GM12878 (cell line): ENCODE results near the gene PTGES3L. TPM values are rescaled to one million over a fixed set of nuclear protein-coding genes. Genes with fewer than 3 reads are reported as not detected.

Source experiments
- ATAC-seq: fragments of 200-7000 bp; cut with Tn5 transposase; 3 replicates; pipeline ENCODE4 v1.9.1; 2020; ENCODE audit warnings: mild to moderate bottlenecking, moderate library complexity
- BruUV-seq: library from RNA; stranded (reverse); fragments of 400-500 nt; replicated peaks from 2 replicates; lab custom pipeline; 2021; lab: Mats Ljungman, UMichigan
- CTCF ChIA-PET: fragments of 300-600 bp; sonication (Branson Sonifier 250); formaldehyde crosslinking; extraction: SDS; loops from one replicate; lab custom pipeline; 2021; ENCODE audit warnings: inconsistent platforms; lab: Yijun Ruan, JAX
- POLR2A ChIA-PET: fragments of 350-600 bp; formaldehyde crosslinking; extraction: SDS; loops from one replicate; lab custom pipeline; 2021; ENCODE audit warnings: inconsistent platforms; lab: Charles Lee
- RAD21 ChIA-PET: fragments of 300-600 bp; sonication (Branson Sonifier 250); formaldehyde crosslinking; loops from one replicate; lab custom pipeline; 2023; ENCODE audit warnings: antibody characterized with exemption; ENCODE audit not compliant: unreplicated experiment; lab: Charles Lee
- SMC1A ChIA-PET: fragments of 300-600 bp; sonication (Branson Sonifier 250); formaldehyde crosslinking; loops from one replicate; lab custom pipeline; 2023; ENCODE audit not compliant: unreplicated experiment, uncharacterized antibody; lab: Charles Lee
- DNase-seq: peaks from one replicate; pipeline ENCODE4 v3.0.0-alpha.2; 2011; ENCODE audit warnings: low read depth, low spot score
- FAIRE-seq: peaks from 3 replicates; lab custom pipeline; 2011; peaks lifted over from hg19 to GRCh38; lab: Jason Lieb, UNC
- H2AFZ ChIP-seq: 2 replicates; pipeline ENCODE4 v1.6.0; 2011; ENCODE audit warnings: low read depth, low read length, control low read depth; ENCODE audit not compliant: control insufficient read depth
- H3K27ac ChIP-seq: 2 replicates; pipeline ENCODE4 v1.5.1; 2011; ENCODE audit warnings: control low read depth; ENCODE audit not compliant: control insufficient read depth, insufficient read depth
- H3K27me3 ChIP-seq, 2 experiments: replicated peaks in 1 of 2; 2 replicates each; pipeline versions ENCODE4 v1.6.0 to v1.6.1; 2011; ENCODE audit warnings: low read length in 1 of 2; ENCODE audit not compliant: control insufficient read depth in 2 of 2, insufficient read depth in 2 of 2
- H3K36me3 ChIP-seq, 2 experiments: 2 replicates each; pipeline ENCODE4 v1.5.1; 2011; ENCODE audit warnings: low read length in 1 of 2; ENCODE audit not compliant: control insufficient read depth in 2 of 2, insufficient read depth in 2 of 2
- H3K4me1 ChIP-seq: 2 replicates; pipeline ENCODE4 v1.6.1; 2011; ENCODE audit warnings: mild to moderate bottlenecking, low read length, moderate library complexity, mixed read lengths; ENCODE audit not compliant: control insufficient read depth, insufficient read depth
- H3K4me2 ChIP-seq: 2 replicates; pipeline ENCODE4 v1.6.0; 2011; ENCODE audit warnings: control low read depth; ENCODE audit not compliant: control insufficient read depth, insufficient read depth
- H3K4me3 ChIP-seq: fragments of 200-600 bp; sonication (generic); 2 replicates; pipeline ENCODE4 v1.5.1; 2016
- H3K79me2 ChIP-seq: 2 replicates; pipeline ENCODE4 v1.6.0; 2011; ENCODE audit warnings: low read length; ENCODE audit not compliant: control insufficient read depth, insufficient read depth
- H3K9ac ChIP-seq: 2 replicates; pipeline ENCODE4 v1.8.0; 2011; ENCODE audit warnings: low read length, control low read depth, mixed read lengths; ENCODE audit not compliant: control insufficient read depth, insufficient read depth
- H3K9me3 ChIP-seq: replicated peaks from 3 replicates; pipeline ENCODE4 v1.5.1; 2011; ENCODE audit warnings: mild to moderate bottlenecking, low read length; ENCODE audit not compliant: control insufficient read depth, insufficient read depth
- H4K20me1 ChIP-seq: 2 replicates; pipeline ENCODE4 v1.6.0; 2011; ENCODE audit not compliant: control insufficient read depth, insufficient read depth
- BCL11A ChIP-seq: IDR thresholded peaks from 2 replicates; pipeline ENCODE4 v1.6.1; 2011; ENCODE audit warnings: low read depth, low read length
- EZH2 ChIP-seq: IDR thresholded peaks from 2 replicates; pipeline ENCODE4 v1.6.1; 2012; ENCODE audit warnings: low read depth, mild to moderate bottlenecking, control low read depth, inconsistent platforms, low read length, borderline replicate concordance; ENCODE audit not compliant: control insufficient read depth
- MEF2A ChIP-seq: IDR thresholded peaks from 2 replicates; pipeline ENCODE4 v1.6.1; 2011; ENCODE audit warnings: low read depth, mild to moderate bottlenecking, low read length, moderate library complexity; ENCODE audit not compliant: insufficient read depth
- MTA2 ChIP-seq: fragments of 450-650 bp; IDR thresholded peaks from 2 replicates; pipeline ENCODE4 v1.6.1; 2016; ENCODE audit warnings: low read depth, mild to moderate bottlenecking, moderate library complexity
- RB1 ChIP-seq: fragments of 450-650 bp; formaldehyde crosslinking; IDR thresholded peaks from 2 replicates; pipeline ENCODE4 v1.6.1; 2017; ENCODE audit warnings: mild to moderate bottlenecking, borderline replicate concordance
- YBX1 ChIP-seq: fragments of 450-650 bp; IDR thresholded peaks from 2 replicates; pipeline ENCODE4 v1.6.1; 2016; ENCODE audit warnings: antibody characterized with exemption
- WGBS: methylation state at CpG from one replicate; pipeline ENCODE4 v1.1.6; 2016; ENCODE audit warnings: low lambda C conversion rate; ENCODE audit not compliant: insufficient replicate concordance, insufficient coverage; ENCODE audit errors: missing lambda C conversion rate; 5-methylcytosine and 5-hydroxymethylcytosine counted together
- in situ Hi-C: fragments of 300-500 bp; cut with MboI; formaldehyde crosslinking; loops from 9 replicates; pipeline ENCODE4 v1.14.3; 2018; ENCODE audit warnings: mixed read lengths
- intact Hi-C: fragments of 100-400 bp; cut with micrococcal nuclease; formaldehyde crosslinking; loops from one replicate; pipeline ENCODE4 v1.14.2; 2022; ENCODE audit not compliant: unreplicated experiment
- polyA plus RNA-seq, 11 experiments: library from polyadenylated mRNA; depleted of rRNA in 4 of 11; unstranded in 6 of 11; stranded (reverse) in 5 of 11; fragments of >200 nt; fragmentation: Nextera tagmentation in 4 of 11; fragmentation: Illumina TruSeq in 1 of 11; extraction: Ambion mirVana in 4 of 11; extraction: Trizol in 1 of 11; gene quantifications; 1 replicate in 1 of 11; 2 replicates in 10 of 11; pipeline versions ENCODE4 v1.2.1 to v1.2.3, GENCODE V29; 2011 to 2016; ENCODE audit warnings: inconsistent platforms in 2 of 11, missing spikeins in 2 of 11, low read depth in 1 of 11
- total RNA-seq, 4 experiments: library from RNA; depleted of rRNA in 3 of 4; stranded (reverse); fragments of >200 nt in 3 of 4; fragmentation: Illumina TruSeq in 1 of 4; extraction: Trizol in 1 of 4; gene quantifications; 2 replicates each; pipeline versions ENCODE4 v1.2.1 to v1.2.3, GENCODE V29; 2013 to 2021
- TF ChIP-seq, protein P1 (sequence below): fragments of 450-650 bp; IDR thresholded peaks from 2 replicates; pipeline ENCODE4 v1.6.1; 2017; ENCODE audit warnings: low read depth, mild to moderate bottlenecking, moderate library complexity
- TF ChIP-seq, protein P2 (sequence below): IDR thresholded peaks from 2 replicates; pipeline ENCODE4 v1.6.1; 2012; ENCODE audit warnings: low read depth, low read length, improper control_type of control experiment

The PTGES3L gene
- total and polyA plus RNA-seq, 10 of the 15 experiments (the other 5 are each of a cell fraction or from before 2014, with no cell fraction given): 0.11 to 2.3 (median 0.98) TPM

GRCh38 chr17:42967925-42968324, 12.0 kb downstream of the PTGES3L start:
- no peak overlapping the region for H2AFZ ChIP-seq
- intact Hi-C loops: no loop called here
- no peak overlapping the region for H3K27ac ChIP-seq
- ATAC-seq (no peak), FAIRE-seq (no peak), DNase-seq (no peak)
- no peak overlapping the region for H3K4me3 ChIP-seq
- H3K79me2 ChIP-seq: peaks cover 14% of the 10 kb centered on the region
- no peak for TF ChIP-seq MEF2A
- no peak for TF ChIP-seq MTA2
- no peak for TF ChIP-seq RB1
- TF ChIP-seq BCL11A: no peak
- no peak for TF ChIP-seq YBX1
- TF ChIP-seq, protein P1, sequence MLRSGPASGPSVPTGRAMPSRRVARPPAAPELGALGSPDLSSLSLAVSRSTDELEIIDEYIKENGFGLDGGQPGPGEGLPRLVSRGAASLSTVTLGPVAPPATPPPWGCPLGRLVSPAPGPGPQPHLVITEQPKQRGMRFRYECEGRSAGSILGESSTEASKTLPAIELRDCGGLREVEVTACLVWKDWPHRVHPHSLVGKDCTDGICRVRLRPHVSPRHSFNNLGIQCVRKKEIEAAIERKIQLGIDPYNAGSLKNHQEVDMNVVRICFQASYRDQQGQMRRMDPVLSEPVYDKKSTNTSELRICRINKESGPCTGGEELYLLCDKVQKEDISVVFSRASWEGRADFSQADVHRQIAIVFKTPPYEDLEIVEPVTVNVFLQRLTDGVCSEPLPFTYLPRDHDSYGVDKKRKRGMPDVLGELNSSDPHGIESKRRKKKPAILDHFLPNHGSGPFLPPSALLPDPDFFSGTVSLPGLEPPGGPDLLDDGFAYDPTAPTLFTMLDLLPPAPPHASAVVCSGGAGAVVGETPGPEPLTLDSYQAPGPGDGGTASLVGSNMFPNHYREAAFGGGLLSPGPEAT: no peak
- TF ChIP-seq, protein P2, sequence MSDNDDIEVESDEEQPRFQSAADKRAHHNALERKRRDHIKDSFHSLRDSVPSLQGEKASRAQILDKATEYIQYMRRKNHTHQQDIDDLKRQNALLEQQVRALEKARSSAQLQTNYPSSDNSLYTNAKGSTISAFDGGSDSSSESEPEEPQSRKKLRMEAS: no peak
- TF ChIP-seq EZH2: no peak
- H4K20me1 ChIP-seq: no peaks in the 10 kb centered on the region
- ChIA-PET SMC1A (interaction anchor here (1.5 kb wide), 1 partner anchor 30 kb away, joined by 3 read pairs; the partner anchor contains the start of gene RPL27), POLR2A (interaction anchor here (0.7 kb wide), 1 partner anchor 13 kb away, joined by 3 read pairs; no protein-coding TSS in a partner anchor), CTCF (interaction anchor here (0.8 to 1.5 kb wide), 5 partner anchors 10 to 150 kb away, joined by 3 to 4 read pairs (median 4); partner anchors contain the start of gene RPL27), RAD21 (interaction anchor here (1.9 kb wide), 1 partner anchor 17 kb away, joined by 6 read pairs; no protein-coding TSS in a partner anchor)
- H3K9ac ChIP-seq: no peak overlapping the region
- 89% methylated on average over 1 of the region's 1 CpG for WGBS
- BruUV-seq: no TSS peak
- no peaks in the 10 kb centered on the region for H3K9me3 ChIP-seq
- no peak overlapping the region for H3K4me2 ChIP-seq
- in situ Hi-C loops: no loop called here
- no peaks in the 10 kb centered on the region; the same call in 1 of the 2 replicates for H3K4me1 ChIP-seq
- no peaks in the 10 kb centered on the region for H3K27me3 ChIP-seq
- no peaks in the 10 kb centered on the region for H3K36me3 ChIP-seq
